GM19455 (cell line): ENCODE measurements around the gene TBC1D16.

Experiments
- ATAC-seq: cut with Tn5 transposase; IDR thresholded peaks from one replicate; pipeline ENCODE4 v1.9.1; 2021; ENCODE audit not compliant: unreplicated experiment

Gene TBC1D16

DNA sequence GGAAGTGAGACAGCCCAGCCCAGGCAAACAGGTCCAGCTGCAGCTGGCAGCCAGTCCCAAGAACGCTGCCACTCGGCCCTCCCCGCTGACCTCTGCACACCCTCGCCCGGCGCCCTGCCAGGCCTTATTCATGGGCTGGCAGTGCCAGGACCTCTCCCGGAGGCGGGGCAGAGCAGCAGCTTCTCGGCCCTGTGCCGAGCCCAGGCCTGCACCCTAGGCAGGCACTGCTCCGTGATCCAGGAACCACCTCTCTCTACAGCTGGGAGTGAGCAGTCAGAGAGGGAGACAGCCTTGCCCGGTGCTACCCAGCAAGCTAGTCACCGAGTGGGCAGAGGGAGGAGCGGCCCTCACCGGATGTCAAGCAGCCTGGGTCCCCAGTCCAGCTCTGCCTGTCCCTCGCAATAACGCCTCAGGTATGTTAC is 116.5 kb downstream of the TBC1D16 start:
- ATAC-seq, result no peak

DNA sequence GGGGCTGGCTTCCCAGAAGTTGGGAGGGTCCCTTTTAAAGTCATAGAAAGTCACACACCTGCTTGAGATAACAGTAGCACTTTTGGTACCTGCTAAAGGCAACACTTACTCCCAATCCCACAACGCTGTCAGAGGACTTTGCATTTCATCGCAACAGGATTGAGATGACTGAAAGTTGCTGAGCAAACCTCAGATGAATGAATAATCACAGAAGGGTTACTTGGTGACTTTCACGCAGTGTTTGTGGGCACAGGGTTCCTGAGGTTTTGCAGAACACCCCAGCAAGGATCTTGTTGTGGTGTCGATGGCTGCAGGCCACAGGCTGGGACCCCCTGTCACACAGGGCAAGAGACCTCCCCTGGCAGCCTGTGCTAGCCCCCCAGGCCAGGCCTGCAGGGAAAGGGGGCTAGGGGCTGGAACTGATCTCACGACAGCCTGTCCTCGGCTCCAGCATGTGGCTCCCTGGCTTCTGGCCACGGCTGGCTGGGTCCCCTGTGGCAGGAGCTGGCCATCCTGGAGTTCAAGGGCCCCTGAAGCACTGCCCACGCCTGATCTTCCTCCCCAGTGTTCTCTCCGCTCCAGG is 117.0 kb downstream of the TBC1D16 start:
- ATAC-seq, result no peak

DNA sequence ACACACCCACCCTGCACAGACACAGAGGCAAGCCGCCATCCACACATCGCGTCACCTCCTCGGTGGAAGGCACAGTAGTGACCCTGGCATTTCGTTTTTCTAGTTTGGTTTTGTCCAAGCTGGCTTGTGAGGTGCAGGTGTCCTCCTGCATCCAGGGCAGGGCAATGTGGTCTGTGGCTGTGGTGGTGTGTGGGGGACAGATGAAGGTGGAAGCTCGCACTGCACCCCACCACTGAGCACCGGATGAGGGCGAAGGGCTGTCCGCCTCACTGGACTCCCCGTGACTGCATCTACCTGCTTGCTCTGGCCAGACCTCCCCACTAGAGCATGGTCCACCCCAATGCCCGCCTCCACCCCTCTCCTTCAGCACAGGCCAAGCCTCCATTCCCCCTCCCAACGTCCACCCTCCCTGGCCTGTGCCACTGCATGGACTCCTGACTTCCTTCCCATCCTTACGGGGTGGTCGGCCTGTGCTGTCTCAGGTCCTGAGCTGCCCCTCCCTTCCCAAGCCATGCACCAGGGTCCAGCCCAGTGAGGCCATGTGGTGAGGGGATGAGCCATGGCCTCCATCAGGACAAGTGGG is 117.7 kb downstream of the TBC1D16 start:
- ATAC-seq, result no peak

DNA sequence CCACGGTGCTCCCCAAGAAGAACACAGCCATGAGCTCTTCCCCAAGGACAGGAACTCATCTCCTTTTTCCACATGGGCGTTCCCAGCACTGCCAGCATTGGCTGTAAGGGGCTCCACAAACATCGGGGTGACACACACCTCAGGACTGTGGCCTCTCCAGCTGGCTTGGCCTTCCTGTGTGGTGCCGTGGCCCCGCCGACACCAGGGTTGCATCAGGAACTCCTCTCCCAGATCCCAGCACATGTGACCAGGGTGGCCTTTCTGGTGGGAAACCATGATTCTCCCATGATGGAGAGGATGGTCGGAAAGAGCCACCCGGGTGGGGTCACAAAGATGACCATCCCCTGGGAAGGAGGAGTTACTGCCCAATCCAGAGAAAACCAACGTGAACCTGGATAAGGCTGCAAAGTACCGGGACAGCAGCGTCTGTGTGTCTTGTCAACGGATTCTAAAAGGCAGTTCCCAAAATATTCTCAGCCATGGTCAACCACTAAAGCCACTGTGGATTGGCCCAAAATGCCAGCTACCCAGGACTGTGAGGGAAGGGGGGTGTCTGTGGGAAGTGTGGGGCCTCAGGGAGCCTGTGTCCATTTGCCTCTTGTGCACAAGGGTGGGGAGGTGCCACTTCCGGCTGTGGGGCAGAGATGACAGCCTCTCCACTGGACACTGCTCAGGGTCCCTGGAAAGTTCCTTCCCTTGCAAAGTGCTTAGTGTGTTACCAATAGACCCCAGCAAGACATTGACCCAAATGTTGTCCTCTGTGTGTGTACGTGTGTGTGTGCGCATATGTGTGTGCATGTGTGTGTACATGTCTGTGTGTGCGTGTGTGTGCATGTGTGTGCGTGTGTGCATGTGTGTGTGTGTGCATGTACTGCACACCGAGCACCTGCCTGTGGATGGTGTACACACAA is 118.4 kb downstream of the TBC1D16 start:
- ATAC-seq, result no peak

DNA sequence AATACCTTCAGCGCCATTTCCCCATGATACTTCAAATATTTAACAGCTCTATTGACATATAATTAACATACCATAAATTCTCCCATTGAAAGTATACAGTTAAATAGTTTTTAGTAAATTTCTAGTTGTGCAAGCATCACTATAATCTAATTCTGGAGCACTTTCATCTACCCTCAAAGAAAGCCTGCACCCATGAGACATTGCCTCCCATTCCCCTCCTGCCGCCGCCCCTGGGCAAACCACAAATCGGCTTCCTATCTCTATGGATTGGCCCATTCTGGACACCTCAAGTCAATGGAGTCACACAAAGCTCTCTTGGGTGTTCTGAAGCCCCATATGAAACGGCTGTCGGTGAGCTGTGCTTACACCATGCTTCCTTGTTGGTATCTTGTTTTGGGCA is 119.2 kb downstream of the TBC1D16 start:
- no peak for ATAC-seq

DNA sequence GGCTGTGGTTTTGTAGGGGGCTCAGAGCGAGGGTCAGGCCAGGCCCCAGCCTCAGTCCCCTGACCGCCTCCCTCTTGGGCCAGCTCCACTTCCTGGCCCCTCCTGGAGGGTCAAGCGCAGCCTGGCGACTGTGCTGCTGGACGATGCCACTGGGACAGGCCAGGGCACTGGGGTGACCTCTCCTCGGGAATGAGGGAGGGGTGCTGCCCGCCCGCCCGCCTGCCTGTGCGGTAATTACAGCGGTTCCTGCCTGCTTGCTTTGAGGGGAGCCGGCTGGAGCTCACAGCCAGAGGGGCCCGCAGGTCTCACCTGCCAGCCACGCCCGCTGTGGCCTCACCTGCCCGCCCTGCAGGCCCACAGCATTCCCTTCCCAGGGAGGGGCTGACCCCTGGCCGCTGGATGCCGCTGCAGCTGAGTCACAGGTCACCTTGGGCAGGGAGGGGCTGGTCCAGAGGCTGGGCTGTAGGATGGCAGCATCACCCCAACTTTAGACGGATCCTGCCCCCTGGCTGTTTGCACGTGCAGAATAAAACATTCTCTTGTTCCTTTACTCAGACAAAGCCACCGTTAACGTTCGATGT is 119.7 kb downstream of the TBC1D16 start:
- ATAC-seq, result no peak

DNA sequence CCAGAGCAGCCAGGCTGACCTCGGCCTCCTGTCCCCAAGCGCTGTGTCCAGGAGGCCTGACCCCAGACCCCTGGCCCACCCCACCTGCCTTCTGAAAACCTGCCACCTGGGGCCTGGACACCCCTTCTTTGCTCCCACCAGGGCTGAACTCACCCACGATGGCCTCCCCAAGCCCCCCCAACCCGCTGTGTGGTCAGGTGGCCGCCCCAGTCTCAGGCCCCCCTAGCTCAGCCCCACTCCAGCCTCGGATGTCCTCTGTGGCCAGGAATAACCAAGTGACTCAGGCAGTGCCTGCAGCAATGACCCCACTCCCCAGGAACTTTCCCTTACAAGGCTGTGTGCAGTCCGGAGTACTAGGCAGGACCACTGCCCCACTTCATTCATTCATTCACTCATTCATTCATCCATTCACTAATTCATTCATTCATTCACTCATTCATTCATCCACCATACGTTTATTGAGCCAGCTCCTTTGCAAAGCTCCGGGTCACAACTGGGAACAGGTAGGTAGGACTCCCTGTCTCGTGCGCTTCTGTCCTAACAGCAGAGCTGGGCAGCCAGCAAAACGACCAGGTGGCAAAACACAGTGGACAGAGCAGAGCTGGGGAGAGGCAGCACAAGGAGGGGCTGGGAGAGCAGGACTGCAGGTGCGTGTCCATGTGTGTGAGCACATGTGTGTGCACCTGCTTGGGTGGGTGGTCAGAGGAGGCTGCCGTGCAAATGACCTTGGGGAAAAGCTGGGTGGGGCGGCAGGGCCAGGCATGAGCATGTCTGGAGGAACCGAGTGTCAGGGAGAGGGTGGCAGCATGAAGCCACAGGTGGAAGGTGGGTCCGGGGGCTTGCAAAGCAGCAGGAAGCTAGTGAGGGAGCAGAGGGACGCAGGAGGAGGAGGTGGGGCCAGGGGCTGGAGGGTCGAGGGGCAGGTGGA is 120.6 kb downstream of the TBC1D16 start:
- ATAC-seq, result no peak

DNA sequence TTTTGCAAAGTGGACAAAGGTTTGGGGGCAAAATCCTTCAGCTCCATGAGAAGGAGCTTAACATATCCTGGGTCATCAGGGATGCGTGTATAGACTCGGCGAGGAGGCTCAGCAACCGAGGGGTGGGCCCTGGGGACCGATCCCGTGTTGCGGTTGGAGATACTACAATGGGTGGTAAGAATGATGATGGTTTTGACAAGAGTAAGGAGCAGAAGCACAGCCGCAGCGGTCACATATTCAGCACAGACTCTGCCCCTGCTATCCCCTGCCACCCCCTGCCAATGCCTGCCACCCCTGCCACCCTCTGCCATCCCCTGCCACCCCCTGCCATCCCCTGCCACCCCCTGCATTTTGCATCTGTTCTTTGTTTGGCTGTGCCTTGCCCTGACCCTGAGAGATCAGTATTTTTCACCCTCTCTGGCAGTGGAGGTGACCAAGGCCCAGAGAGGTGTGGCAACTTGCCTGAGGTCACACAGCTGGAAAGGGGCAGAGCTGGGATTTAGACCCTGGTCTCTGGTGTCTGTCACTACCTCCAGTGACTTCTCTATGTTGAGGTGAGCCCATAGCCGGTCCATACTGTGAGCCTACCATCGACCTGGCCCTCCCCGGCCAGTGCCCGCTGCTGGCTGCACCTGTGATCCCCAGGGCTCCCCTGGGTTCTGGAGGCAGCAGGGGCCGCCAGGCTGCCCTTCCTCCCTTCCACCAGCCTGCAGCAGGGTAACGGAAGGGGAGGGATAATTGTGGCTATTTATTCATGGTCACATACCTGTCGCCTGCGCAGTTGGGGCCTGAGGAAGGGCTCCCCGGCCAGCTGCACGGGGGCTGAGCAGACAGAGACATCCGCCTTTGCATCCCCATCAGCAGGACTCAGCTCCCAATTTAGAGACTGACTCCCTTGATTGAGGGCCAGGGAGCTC is 121.5 kb downstream of the TBC1D16 start:
- no peak for ATAC-seq

DNA sequence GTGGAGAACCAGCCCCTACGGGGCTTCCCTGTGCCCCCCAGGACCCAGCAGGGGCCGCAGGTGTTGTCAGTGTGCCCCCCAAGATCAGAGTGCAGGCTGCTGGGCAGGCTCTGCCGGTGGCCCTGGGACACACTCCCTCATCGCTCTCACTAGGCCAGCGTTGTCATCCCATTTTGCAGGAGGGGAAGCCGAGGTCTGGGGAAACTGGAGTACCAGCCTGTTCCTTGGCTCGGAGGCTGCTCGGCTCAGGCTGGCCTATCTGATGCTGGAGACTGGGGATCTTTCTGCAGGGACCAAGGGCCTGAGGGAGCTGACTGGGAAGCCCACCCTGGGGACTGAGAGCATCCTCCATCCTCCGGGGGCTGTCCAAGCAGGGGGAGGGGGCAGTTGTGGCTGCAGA is 122.2 kb downstream of the TBC1D16 start:
- ATAC-seq, result no peak

DNA sequence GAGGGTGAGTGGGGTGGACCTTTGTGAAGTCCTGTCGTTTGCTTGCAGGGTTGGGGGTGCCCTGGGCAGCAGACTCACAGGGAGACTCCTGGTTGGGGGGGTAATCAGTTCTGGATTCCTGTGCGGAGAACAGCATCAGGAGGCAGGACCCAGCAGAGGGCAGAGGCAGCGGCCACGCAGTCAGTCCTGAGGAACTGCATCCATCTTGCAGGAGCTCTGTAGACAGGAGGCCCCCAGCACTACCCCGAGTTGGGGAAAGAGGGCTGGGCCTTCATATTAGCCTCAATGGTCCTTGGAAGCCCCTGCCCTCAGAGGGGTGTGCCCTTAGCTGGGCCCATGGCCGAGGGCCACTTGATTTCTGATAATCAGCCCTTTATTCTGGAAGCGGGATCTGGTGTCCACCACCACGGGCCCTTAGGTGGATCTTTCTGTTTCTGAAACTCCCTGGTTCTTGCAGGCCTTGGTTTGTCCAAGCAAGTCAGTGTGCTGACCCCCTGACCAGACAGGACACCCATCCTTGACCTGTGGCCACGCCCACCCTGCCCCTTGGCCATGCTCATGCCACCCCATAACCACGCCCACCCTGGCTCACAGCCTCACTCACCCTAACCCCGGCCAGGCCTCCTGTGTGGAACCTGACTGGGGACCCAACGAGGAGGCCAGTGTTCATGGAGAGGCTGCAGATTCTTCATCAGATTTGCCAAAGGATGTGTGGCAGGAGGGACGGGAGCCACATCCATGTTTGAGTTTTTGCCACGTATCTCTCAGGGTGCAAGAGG is 122.9 kb downstream of the TBC1D16 start:
- no peak for ATAC-seq

DNA sequence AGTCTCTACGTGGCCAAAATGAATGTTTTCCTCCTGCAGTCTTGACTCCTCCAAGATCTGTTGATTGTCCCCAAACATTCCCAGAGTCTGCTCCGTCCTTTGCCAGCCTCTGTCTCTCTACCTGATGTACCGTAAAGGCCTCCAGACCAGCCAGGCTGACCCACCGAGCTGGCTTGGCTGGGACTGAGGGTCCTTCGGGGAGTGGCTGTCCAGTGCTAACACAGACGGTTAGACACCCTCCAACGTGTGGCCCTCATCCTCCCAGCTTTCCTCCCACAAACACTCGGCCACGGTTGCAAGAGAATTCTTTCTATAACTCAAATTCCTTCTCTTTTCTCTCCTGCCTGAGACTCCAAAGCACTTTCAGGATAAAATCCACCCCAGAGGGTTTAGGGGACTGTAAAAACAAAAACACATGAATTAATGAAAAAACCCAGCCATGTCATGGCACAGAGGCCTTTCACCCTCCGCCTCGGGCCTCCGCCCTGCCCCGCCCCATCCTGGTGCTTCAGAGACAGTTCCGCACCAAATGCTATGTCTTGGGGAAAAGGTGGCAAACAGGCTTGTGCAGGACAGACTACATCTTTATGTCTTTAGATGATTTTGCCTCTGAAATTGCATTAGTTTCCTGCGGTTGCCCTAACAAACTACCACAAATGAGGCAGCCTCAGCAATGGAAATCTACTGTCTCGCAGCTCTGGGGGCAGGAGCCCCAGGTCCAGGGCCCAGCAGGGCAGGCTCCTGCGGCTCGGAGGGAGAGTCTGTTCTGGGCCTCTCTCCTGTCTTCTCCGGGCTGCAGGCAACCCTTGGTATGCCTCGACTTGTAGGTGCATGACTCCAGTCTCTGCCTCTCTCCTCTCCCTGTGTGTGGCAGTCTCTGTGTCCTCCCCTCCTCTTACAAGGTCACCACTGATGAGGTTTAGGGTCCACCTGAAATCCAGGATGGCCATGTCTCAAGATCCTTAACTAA is 124.0 kb downstream of the TBC1D16 start:
- ATAC-seq, result no peak

DNA sequence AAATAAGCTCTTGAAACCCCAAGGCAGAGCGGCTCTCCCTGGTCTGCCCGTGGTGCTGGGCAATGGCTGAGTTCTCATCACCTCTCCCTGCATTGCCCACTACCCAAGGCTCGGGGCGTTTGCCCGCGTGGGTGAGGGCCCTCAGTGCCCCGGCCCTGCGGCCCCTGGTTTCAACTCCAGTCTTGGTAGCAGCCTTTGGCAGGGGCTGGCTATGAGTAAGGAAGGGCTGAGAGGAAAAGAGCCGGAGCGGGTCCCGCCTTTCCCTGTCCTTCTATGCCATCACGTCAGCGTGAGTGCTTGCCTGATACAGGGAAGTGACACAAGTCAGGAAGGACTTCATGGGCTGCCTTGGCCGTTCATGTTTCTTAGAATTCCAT is 124.7 kb downstream of the TBC1D16 start:
- no peak for ATAC-seq

DNA sequence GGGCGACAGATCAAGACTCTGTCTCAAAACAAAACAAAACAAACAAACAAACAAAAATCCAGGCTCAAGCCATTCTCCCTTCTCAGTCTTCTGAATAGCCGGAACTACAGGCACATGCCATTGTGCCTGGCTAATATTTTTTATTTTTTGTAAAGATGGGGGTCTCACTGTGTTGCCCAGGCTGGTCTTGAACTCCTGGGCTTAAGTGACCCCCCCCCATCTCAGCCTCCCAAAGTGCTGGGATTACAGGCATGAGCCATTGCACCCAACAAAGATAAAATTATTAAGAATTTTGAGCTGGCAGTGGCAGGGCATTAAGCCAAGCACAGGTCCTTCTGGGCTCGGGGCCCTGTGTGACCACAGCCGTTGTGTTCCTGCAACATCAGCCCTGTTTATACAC is 126.6 kb downstream of the TBC1D16 start:
- ATAC-seq, result no peak

DNA sequence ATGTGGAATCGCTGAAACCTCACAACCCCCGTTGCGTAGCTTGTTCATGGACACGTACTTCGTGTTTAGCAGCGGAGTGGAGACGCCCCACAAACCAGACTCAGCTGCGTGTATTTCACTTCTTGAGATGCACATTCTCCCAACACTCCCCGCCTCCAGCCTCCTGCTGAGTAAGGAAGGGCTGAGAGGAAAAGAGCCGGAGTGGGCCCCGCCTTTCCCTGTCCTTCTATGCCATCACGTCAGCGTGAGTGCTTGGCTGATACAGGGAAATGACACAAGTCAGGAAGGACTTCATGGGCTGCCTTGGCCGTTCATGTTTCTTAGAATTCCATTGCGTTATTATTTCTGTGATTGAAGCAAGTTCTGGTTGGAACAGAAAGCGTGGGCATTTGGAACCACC is 127.8 kb downstream of the TBC1D16 start:
- ATAC-seq, result no peak

DNA sequence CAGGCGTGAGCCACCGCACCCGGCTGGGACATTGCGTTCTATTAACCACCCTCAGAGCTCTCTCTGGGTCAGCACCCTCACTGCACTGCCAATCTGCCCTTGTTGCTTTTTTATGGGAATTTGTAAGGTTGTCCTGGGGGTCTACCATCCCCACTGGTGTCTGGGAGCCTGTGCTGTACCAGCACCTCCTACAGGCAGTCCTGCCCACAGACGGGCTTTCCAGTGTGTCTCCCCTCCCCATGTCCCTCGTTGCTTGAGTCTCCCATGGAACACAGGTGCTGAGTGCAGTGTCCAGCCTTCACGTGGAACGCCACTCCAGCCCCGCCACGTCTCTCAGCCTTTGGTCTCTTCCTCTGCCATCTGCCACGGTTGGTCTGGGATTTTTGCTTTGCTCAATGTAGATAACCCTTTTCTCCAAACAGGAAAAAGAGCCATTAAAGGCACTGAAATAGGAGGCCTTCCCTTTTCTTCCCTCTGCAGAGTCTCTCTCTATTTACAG is 128.4 kb downstream of the TBC1D16 start:
- no peak for ATAC-seq

DNA sequence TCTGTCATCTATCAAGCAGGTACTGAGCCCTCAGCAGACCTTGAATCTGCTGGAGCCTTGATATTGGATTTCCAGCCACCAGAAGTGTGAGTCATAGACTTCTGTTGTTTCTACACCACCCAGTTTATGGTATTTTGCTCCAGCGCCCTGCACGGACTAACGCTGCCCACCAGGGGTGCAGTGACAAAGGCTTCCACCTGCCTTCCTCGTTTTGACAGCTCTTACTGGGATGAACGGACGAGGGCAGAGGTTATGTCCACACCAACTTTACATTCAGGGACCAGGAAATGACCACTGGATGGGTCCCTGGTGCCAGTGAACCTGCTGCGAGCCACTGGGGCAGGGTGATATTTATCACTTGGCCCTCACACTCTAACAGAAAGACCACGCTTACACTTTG is 129.8 kb downstream of the TBC1D16 start:
- ATAC-seq, result no peak

DNA sequence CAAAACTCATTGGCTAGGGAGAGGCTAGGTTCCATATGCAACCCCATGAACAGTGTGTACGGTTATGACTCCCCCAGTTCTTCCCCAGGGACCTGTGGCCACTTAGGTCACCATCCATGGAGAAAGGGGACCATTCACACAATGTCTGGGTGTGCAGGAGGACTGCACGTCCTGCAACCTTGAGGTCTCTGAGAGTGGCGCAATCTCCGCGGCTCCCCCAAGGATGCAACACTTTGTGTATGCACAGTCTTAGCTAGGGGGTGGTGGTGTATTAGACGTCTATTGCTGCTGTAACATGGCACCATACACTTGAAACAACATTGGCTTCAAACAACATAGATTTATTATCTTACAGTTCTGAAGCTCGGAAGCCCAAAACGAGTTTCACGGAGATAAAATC is 130.8 kb downstream of the TBC1D16 start:
- no peak for ATAC-seq
